AG04449 (cell line): ENCODE results near the gene CIB2.
A peak's percentile ranks its signal among the peaks of the same experiment; 100 is the strongest.

Experiments
- CTCF ChIA-PET: fragments of 350-600 bp; formaldehyde crosslinking; extraction: SDS; loops from one replicate; lab custom pipeline; 2021; ENCODE audit warnings: antibody characterized with exemption; lab: Yijun Ruan, JAX
- POLR2A ChIA-PET: fragments of 400-600, 350-600 bp; formaldehyde crosslinking; extraction: SDS; loops from one replicate; lab custom pipeline; 2020; ENCODE audit warnings: antibody characterized with exemption, inconsistent platforms; lab: Yijun Ruan, JAX
- DNase-seq: peaks from one replicate; pipeline ENCODE4 v3.0.0-alpha.2; 2010; ENCODE audit warnings: low read depth, low spot score
- H3K4me3 ChIP-seq: 2 replicates; pipeline ENCODE4 v1.5.1; 2011; ENCODE audit warnings: low read depth, mild to moderate bottlenecking, control low read depth, low read length
- TF ChIP-seq, protein P1 (sequence below): IDR thresholded peaks from one replicate; pipeline ENCODE4 v1.5.1; 2011; ENCODE audit warnings: mild to moderate bottlenecking, moderate library complexity, low read length, control low read depth, inconsistent platforms; ENCODE audit not compliant: insufficient read depth; ENCODE audit errors: missing control alignments

Gene CIB2

DNA sequence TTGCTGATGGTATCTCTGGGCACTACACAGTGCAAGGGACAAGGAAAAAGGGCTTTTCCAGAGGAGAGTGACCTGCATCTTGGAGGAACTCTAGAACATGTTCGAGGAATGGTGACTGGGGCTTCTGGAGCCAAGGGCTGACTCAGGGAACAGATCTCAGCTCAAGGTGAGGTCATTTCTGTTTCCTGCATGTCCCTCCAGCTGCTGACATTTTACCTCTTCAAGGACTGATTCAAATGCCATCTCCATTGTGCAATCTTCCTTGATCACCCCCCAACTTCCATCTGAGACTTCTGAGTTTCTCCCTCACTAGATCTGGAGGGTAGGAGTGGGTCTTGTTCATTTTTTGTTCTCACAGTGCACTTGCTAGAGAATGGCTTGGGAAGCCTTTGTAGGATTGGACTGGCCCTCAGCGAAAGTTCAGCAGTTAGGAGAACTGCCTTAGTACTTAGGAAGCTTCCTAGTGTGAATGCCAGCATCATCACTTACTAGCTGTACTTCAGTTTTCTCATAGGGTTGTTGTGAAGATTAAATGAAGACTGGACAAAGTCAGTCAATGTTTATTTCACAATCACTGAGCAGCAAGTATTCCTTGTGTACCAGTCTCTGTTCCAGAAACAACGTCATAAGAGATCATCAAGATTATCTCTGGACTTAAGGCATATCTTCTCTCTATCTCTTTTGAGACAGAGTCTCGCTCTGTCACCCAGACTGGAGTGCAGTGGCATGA is 15.3 kb upstream of the CIB2 start:
- ChIA-PET POLR2A (no interaction called here), CTCF (interaction anchor here (1.9 kb wide), 1 partner anchor 15 kb away, joined by 7 read pairs; the partner anchor contains the start of gene CIB2)
- TF ChIP-seq, protein P1, sequence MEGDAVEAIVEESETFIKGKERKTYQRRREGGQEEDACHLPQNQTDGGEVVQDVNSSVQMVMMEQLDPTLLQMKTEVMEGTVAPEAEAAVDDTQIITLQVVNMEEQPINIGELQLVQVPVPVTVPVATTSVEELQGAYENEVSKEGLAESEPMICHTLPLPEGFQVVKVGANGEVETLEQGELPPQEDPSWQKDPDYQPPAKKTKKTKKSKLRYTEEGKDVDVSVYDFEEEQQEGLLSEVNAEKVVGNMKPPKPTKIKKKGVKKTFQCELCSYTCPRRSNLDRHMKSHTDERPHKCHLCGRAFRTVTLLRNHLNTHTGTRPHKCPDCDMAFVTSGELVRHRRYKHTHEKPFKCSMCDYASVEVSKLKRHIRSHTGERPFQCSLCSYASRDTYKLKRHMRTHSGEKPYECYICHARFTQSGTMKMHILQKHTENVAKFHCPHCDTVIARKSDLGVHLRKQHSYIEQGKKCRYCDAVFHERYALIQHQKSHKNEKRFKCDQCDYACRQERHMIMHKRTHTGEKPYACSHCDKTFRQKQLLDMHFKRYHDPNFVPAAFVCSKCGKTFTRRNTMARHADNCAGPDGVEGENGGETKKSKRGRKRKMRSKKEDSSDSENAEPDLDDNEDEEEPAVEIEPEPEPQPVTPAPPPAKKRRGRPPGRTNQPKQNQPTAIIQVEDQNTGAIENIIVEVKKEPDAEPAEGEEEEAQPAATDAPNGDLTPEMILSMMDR = no peak
- no peak for DNase-seq
- no peak overlapping the region for H3K4me3 ChIP-seq

DNA sequence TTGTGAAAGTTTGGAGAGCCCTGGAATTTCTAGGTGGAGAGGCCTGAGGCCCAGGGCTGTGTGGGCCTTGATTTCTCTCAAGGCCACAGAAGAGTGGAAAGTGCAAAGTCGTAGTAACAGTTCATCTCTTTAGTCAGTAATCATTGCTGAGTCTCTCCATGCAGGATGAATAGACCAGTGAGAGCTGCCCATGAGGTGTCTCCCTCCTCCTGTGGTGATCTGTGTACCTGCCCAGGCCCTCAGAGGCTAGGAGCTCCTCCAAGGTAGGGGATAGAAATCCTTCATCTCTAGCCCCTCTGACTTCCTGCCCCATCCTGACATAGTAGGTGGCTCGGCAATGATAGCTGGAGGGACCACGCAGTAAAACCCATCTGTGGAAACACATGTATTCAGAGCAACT is 11.1 kb upstream of the CIB2 start:
- TF ChIP-seq, protein P1 = no peak
- CTCF ChIA-PET = interaction anchor here (1.9 kb wide), 1 partner anchor 11 kb away, joined by 9 read pairs; the partner anchor contains the start of gene CIB2
- no peak for DNase-seq
- H3K4me3 ChIP-seq = no peak overlapping the region
- POLR2A ChIA-PET = no interaction called here

DNA sequence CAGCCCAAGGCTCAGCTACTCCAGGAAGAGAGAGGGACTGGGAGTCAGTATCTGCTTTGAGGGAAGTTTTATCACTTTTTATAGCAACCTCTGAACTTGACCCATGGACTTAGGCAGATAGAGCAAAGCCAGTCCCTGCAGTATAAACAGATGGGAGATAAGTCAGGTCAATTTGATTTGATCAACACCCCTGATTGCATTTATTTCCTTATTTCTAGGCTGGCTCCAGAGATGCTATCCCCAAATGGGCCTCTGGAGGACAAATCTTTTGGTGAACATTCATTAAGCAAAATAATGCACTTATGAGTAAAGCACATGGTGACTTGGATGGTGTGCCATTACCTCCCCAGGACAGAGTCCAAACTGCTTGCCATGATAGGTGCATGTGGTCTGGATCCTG is 9.0 kb upstream of the CIB2 start:
- no peak for DNase-seq
- TF ChIP-seq, protein P1 = no peak
- CTCF ChIA-PET = interaction anchor here (1.3 to 14.9 kb wide), 6 partner anchors 9 to 174 kb away, joined by 5 to 145 read pairs (median 6); partner anchors contain the start of genes CIB2 and IDH3A
- H3K4me3 ChIP-seq = no peak overlapping the region
- POLR2A ChIA-PET = no interaction called here

DNA sequence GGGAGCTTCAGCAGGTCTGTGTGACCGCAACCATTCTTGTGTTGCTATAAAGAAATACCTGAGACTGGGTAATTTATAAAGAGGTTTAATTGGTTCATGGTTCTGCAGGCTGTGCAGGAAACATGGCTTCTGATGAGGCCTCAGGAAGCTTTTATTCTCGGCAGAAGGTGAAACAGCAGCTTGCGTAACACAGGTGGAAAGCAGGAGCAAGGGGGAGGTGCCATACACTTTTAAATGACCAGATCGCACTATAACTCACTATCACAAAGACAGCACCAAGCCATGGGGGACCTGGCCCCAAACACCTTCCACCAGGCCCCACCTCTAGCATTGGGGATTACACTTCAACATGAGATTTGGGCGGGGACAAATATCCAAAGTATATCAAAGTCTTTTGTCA is 8.3 kb upstream of the CIB2 start:
- TF ChIP-seq, protein P1 = no peak
- CTCF ChIA-PET = interaction anchor here (0.9 to 14.9 kb wide), 9 partner anchors 9 to 181 kb away, joined by 3 to 145 read pairs (median 5); partner anchors contain the start of genes CIB2 and IDH3A
- DNase-seq = no peak
- POLR2A ChIA-PET = interaction anchor here (0.6 kb wide), 1 partner anchor 9 kb away, joined by 4 read pairs; the partner anchor contains the start of gene IDH3A
- H3K4me3 ChIP-seq = no peak overlapping the region

DNA sequence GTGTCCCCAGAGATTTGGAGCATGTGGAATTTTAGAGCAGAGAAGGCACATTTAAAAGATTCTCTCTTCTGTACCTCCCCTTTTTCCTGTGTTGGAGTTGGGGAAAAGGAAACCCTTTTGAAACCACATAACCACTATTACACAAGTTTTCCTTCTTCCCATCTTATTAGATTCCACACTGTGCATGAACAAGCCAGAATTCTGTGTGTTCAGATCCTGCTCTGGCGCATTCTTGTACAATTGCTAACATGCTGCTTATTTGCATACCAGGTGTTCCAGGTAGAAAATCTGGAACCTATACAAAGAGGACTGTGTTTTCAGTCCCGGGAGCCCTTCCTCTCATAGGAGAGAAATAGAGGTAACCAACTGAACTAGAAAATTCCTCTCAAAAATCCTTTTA is 2.6 kb upstream of the CIB2 start:
- TF ChIP-seq, protein P1 = no peak
- ChIA-PET POLR2A (no interaction called here), CTCF (interaction anchor here (14.9 kb wide), 1 partner anchor 107 kb away, joined by 145 read pairs; no protein-coding TSS in a partner anchor)
- no peak for DNase-seq
- H3K4me3 ChIP-seq = no peak overlapping the region

DNA sequence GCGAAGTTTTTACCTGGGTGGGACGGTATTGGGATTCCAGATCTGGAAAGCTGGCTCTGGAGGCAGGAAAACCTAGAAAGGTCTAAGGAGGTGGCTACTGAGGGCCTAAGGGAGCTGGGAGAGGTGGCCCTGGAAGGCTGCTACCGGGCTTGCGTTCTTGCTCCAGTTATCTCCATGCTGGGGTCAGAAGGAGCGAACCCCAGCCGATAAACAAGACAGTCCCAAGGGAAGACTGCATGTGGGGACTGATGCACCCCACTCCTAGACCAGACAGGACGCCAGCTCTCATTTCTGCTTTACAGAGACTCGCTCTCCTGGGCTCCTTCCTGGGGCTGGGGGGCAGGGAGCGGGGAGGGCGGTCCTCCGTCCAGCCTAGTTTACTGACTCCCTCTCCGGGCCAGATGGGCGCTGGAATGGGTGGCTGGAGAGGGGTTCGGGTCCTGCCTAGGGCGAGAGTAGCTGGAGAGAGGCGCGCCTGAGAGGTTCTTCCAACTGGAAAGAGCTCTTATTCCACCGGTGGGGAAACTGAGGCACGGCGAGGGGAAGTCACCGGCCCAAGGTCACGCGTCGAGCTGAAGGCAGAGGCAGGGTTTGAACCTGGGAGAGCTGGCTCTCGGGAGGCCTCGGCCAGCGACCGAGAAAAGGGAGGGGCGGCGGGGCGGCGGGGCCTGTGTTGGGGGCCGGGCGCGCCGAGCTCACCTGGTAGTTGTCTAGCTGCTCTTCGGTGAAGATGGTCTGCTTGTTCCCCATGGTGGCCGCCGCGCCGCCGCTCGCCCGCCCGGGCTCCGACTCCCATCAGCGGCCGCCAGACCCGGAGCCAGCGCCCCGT is 565 bp downstream of the CIB2 start:
- DNase-seq = no peak
- POLR2A ChIA-PET = no interaction called here

More for the DNA sequence above, 565 bp downstream of the CIB2 start:
- H3K4me3 ChIP-seq = peak overlapping the region; percentile 76
- TF ChIP-seq, protein P1 = no peak
- CTCF ChIA-PET = interaction anchor here (0.6 to 14.9 kb wide), 23 partner anchors 9 to 293 kb away, joined by 3 to 145 read pairs (median 4); partner anchors contain the start of gene SKIC8
